Adipocyte (in vitro differentiated cells): ENCODE measurements around the gene SRCIN1.

Experiments used
- DNase-seq: peaks from one replicate; pipeline ENCODE4 v3.0.0-alpha.2; 2015; ENCODE audit warnings: low read depth
- H3K27me3 ChIP-seq: replicated peaks from 2 replicates; pipeline ENCODE4 v1.7.0; 2013; ENCODE audit warnings: mild to moderate bottlenecking, low read length, moderate library complexity; ENCODE audit not compliant: control insufficient read depth, insufficient read depth
- H3K36me3 ChIP-seq: 2 replicates; pipeline ENCODE4 v1.7.0; 2013; ENCODE audit warnings: low read length, mild to moderate bottlenecking, moderate library complexity; ENCODE audit not compliant: control insufficient read depth, insufficient read depth, severe bottlenecking
- H3K4me1 ChIP-seq: 2 replicates; pipeline ENCODE4 v1.7.0; 2013; ENCODE audit warnings: mild to moderate bottlenecking, low read length, moderate library complexity; ENCODE audit not compliant: control insufficient read depth, insufficient read depth
- H3K4me3 ChIP-seq: 2 replicates; pipeline ENCODE4 v1.7.0; 2013; ENCODE audit warnings: mild to moderate bottlenecking, low read length, moderate library complexity
- H3K9ac ChIP-seq: 2 replicates; pipeline ENCODE4 v1.7.0; 2013; ENCODE audit warnings: mild to moderate bottlenecking, low read length, moderate library complexity
- H3K9me3 ChIP-seq: 2 replicates; pipeline ENCODE4 v1.7.0; 2013; ENCODE audit warnings: mild to moderate bottlenecking, low read length, moderate library complexity; ENCODE audit not compliant: control insufficient read depth

The SRCIN1 gene

GRCh38 chr17:38544839-38545209 lies 60.9 kb downstream of the SRCIN1 start:
- Histone ChIP-seq H3K27me3 (peaks cover 21% of the 10 kb centered on the region), H3K9me3 (no peaks in the 10 kb centered on the region), H3K9ac (no peak overlapping the region), H3K4me1 (peaks cover 8% of the 10 kb centered on the region), H3K4me3 (no peak overlapping the region), H3K36me3 (no peaks in the 10 kb centered on the region)
- no peak for DNase-seq

- DNase-seq: no peak
- H3K4me1 ChIP-seq: peaks cover 8% of the 10 kb centered on the region
- H3K9ac ChIP-seq: no peak overlapping the region
- no peak overlapping the region for H3K4me3 ChIP-seq
- no peaks in the 10 kb centered on the region for H3K36me3 ChIP-seq
- peaks cover 24% of the 10 kb centered on the region for H3K27me3 ChIP-seq
- H3K9me3 ChIP-seq: no peaks in the 10 kb centered on the region
These were observed 61.4 kb downstream of the SRCIN1 start for GRCh38 chr17:38544175-38544838.

- H3K36me3 ChIP-seq: no peaks in the 10 kb centered on the region
- peaks cover 28% of the 10 kb centered on the region for H3K27me3 ChIP-seq
- no peak for DNase-seq
- H3K9ac ChIP-seq: no peak overlapping the region
- no peaks in the 10 kb centered on the region for H3K9me3 ChIP-seq
- peaks cover 8% of the 10 kb centered on the region for H3K4me1 ChIP-seq
- no peak overlapping the region for H3K4me3 ChIP-seq
These were observed 62.2 kb downstream of the SRCIN1 start for GRCh38 chr17:38543403-38544174.

- peaks cover 28% of the 10 kb centered on the region for H3K27me3 ChIP-seq
- no peak for DNase-seq
- H3K9me3 ChIP-seq: no peaks in the 10 kb centered on the region
- H3K9ac ChIP-seq: no peak overlapping the region
- no peak overlapping the region for H3K4me3 ChIP-seq
- H3K4me1 ChIP-seq: peaks cover 8% of the 10 kb centered on the region
- H3K36me3 ChIP-seq: no peaks in the 10 kb centered on the region
These were observed 63.5 kb downstream of the SRCIN1 start for GRCh38 chr17:38542286-38542685.

- peaks cover 28% of the 10 kb centered on the region for H3K27me3 ChIP-seq
- no peak overlapping the region for H3K9ac ChIP-seq
- no peak for DNase-seq
- no peaks in the 10 kb centered on the region for H3K36me3 ChIP-seq
- H3K9me3 ChIP-seq: no peaks in the 10 kb centered on the region
- H3K4me1 ChIP-seq: peaks cover 8% of the 10 kb centered on the region
- no peak overlapping the region for H3K4me3 ChIP-seq
These were observed 64.5 kb downstream of the SRCIN1 start for GRCh38 chr17:38541281-38541680.

GRCh38 chr17:38540514-38541045 lies 65.2 kb downstream of the SRCIN1 start:
- Histone ChIP-seq H3K9ac (no peak overlapping the region), H3K4me3 (no peak overlapping the region), H3K36me3 (no peaks in the 10 kb centered on the region), H3K9me3 (no peaks in the 10 kb centered on the region), H3K4me1 (peaks cover 8% of the 10 kb centered on the region), H3K27me3 (peaks cover 25% of the 10 kb centered on the region)
- no peak for DNase-seq

- Histone ChIP-seq H3K9me3 (no peaks in the 10 kb centered on the region), H3K4me1 (peaks cover 8% of the 10 kb centered on the region), H3K27me3 (peaks cover 31% of the 10 kb centered on the region), H3K4me3 (no peak overlapping the region), H3K36me3 (no peaks in the 10 kb centered on the region), H3K9ac (no peak overlapping the region)
- DNase-seq: no peak
These were observed 66.4 kb downstream of the SRCIN1 start for GRCh38 chr17:38539386-38539785.

- Histone ChIP-seq H3K4me1 (peaks cover 8% of the 10 kb centered on the region), H3K9ac (no peak overlapping the region), H3K27me3 (peaks cover 36% of the 10 kb centered on the region), H3K4me3 (no peak overlapping the region), H3K36me3 (no peaks in the 10 kb centered on the region), H3K9me3 (no peaks in the 10 kb centered on the region)
- DNase-seq: no peak
These were observed 66.8 kb downstream of the SRCIN1 start for GRCh38 chr17:38538906-38539305.

- no peak overlapping the region for H3K4me3 ChIP-seq
- H3K9me3 ChIP-seq: no peaks in the 10 kb centered on the region
- no peak overlapping the region for H3K9ac ChIP-seq
- peaks cover 34% of the 10 kb centered on the region for H3K27me3 ChIP-seq
- no peaks in the 10 kb centered on the region for H3K36me3 ChIP-seq
- no peak for DNase-seq
- no peaks in the 10 kb centered on the region for H3K4me1 ChIP-seq
These were observed 69.1 kb downstream of the SRCIN1 start for GRCh38 chr17:38536661-38537060.

GRCh38 chr17:38535886-38536285 lies 69.9 kb downstream of the SRCIN1 start:
- H3K27me3 ChIP-seq: peaks cover 34% of the 10 kb centered on the region
- H3K9ac ChIP-seq: no peak overlapping the region
- no peaks in the 10 kb centered on the region for H3K36me3 ChIP-seq
- H3K4me1 ChIP-seq: no peaks in the 10 kb centered on the region
- no peaks in the 10 kb centered on the region for H3K9me3 ChIP-seq
- H3K4me3 ChIP-seq: no peak overlapping the region
- DNase-seq: no peak

GRCh38 chr17:38534498-38534885 lies 71.3 kb downstream of the SRCIN1 start:
- DNase-seq: no peak
- H3K36me3 ChIP-seq: no peaks in the 10 kb centered on the region
- H3K9me3 ChIP-seq: no peaks in the 10 kb centered on the region
- H3K4me3 ChIP-seq: no peak overlapping the region
- H3K27me3 ChIP-seq: peaks cover 35% of the 10 kb centered on the region
- no peaks in the 10 kb centered on the region for H3K4me1 ChIP-seq
- H3K9ac ChIP-seq: no peak overlapping the region
